Left ventricle myocardium inferior (tissue), 1 donor: ENCODE results near the gene FAM161B. TPM values are rescaled to one million over a fixed set of nuclear protein-coding genes. Genes with fewer than 3 reads are reported as not detected.

Experiments used
- DNase-seq: peaks from one replicate; pipeline ENCODE4 v3.0.0-alpha.2; 2020
- H3K27ac ChIP-seq: fragments of 200-600 bp; replicated peaks from 2 replicates; pipeline ENCODE4 v1.8.0; 2021
- H3K27me3 ChIP-seq: fragments of 200-600 bp; 2 replicates; pipeline ENCODE4 v1.8.0; 2021; ENCODE audit warnings: low read depth
- H3K36me3 ChIP-seq: fragments of 200-600 bp; 2 replicates; pipeline ENCODE4 v1.8.0; 2021
- H3K4me1 ChIP-seq: fragments of 200-600 bp; 2 replicates; pipeline ENCODE4 v1.8.0; 2021
- H3K4me3 ChIP-seq: fragments of 200-600 bp; 2 replicates; pipeline ENCODE4 v1.8.0; 2021; ENCODE audit warnings: mild to moderate bottlenecking, moderate library complexity
- H3K9me3 ChIP-seq: fragments of 200-600 bp; replicated peaks from 2 replicates; pipeline ENCODE4 v1.8.0; 2021
- CTCF ChIP-seq: fragments of 200-600 bp; IDR thresholded peaks from 2 replicates; pipeline ENCODE4 v1.8.0; 2021; ENCODE audit warnings: antibody characterized with exemption, mild to moderate bottlenecking, borderline replicate concordance
- intact Hi-C: fragments of 100-400 bp; cut with micrococcal nuclease; formaldehyde crosslinking; loops from one replicate; pipeline ENCODE4 v1.11.0; 2022
- total RNA-seq: library from RNA; stranded (reverse); fragmentation: NEBNext Ultra II Directional; extraction: Animal tissue kit (Norgen Biotek cat#: 25700); gene quantifications from one replicate; pipeline ENCODE4 v1.2.1, GENCODE V29; 2021
- donor health status: DM: no; HTN: yes; CAD: no; lungs with severe emphysema.

FAM161B gene
- total RNA-seq, 1 donor from 2014 or later = 4.7 TPM

- no peaks in the 10 kb centered on the region for H3K27me3 ChIP-seq
- H3K36me3 ChIP-seq = peaks cover 4% of the 10 kb centered on the region
- DNase-seq = peak; percentile 95
- intact Hi-C loops = no loop called here
- no peak for TF ChIP-seq CTCF
- H3K27ac ChIP-seq = peak within 1 kb of the TSS; percentile 94
- H3K4me3 ChIP-seq = peak within 1 kb of the TSS; percentile 92
- no peaks in the 10 kb centered on the region for H3K9me3 ChIP-seq
- H3K4me1 ChIP-seq = peaks cover 44% of the 10 kb centered on the region
These were observed 63.2 kb downstream of the FAM161B start, which contains the start of gene ZNF410 for GRCh38 chr14:73886449-73887317. TSS of gene ZNF410 (plus strand) at chr14:73886859. CDS start at chr14:73892176, 5,317 bp downstream.

GRCh38 chr14:73884438-73885190 lies 65.3 kb downstream of the FAM161B start:
- no peak overlapping the region for H3K27ac ChIP-seq
- H3K4me3 ChIP-seq = no peak overlapping the region

More at GRCh38 chr14:73884438-73885190, 65.3 kb downstream of the FAM161B start:
- no peak for DNase-seq
- peaks cover 17% of the 10 kb centered on the region for H3K36me3 ChIP-seq
- H3K27me3 ChIP-seq = no peaks in the 10 kb centered on the region
- intact Hi-C loops = no loop called here
- H3K9me3 ChIP-seq = no peaks in the 10 kb centered on the region
- peaks cover 44% of the 10 kb centered on the region for H3K4me1 ChIP-seq
- TF ChIP-seq CTCF = no peak

Other genes with a start within 250 kb of the FAM161B start
- 19.2 TPM for gene PNMA1, start 235.7 kb downstream of the FAM161B start, total RNA-seq
- gene PTGR2, start 98.3 kb downstream of the FAM161B start, total RNA-seq = 37.4 TPM
- gene ZNF410, start 63.2 kb downstream of the FAM161B start, total RNA-seq = 16.5 TPM
- 49.8 TPM for gene COQ6, start 208 bp upstream of the FAM161B start, total RNA-seq
- gene ENTPD5, start 69.2 kb upstream of the FAM161B start, total RNA-seq = 6.3 TPM
- 3.8 TPM for gene BBOF1, start 69.3 kb upstream of the FAM161B start, total RNA-seq
- gene ALDH6A1, start 134.4 kb upstream of the FAM161B start, total RNA-seq = 69.6 TPM
- 8.0 TPM for gene LIN52, start 134.9 kb upstream of the FAM161B start, total RNA-seq